ENCODE results near the gene ALDH3B1. TPM values are rescaled to one million over a fixed set of nuclear protein-coding genes. Genes with fewer than 3 reads are reported as not detected.
A peak's percentile ranks its signal among the peaks of the same experiment; 100 is the strongest.

The ALDH3B1 gene
- total and polyA plus RNA-seq, 7 donors, result 0.83 to 3.3 (median 1.8) TPM

DNA sequence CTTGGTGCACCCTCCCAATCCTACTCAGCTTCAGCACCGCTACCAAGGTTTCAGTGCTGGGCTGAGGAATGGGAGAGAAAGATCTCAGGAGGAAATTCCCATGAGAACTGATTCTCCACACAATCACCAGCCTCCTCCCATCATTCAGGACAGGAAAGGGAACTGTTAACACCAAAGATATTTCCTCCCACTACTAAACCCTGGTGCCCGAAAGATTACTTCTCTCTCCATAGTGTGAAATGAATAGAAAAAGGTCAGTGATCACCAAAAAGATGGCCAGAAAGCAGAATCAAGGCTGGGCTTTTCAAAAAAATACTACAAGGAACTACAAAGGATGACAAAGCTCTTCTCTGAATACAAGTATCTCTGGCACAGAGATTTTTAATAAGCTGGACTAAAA is 54.8 kb downstream of the ALDH3B1 start:
- 78 to 91% (median 88%) methylated on average over 2 of the region's 2 CpGs for WGBS, 3 donors
- intact Hi-C loops (cut with DNase I), result no loop called here
- TF ChIP-seq, protein P1, sequence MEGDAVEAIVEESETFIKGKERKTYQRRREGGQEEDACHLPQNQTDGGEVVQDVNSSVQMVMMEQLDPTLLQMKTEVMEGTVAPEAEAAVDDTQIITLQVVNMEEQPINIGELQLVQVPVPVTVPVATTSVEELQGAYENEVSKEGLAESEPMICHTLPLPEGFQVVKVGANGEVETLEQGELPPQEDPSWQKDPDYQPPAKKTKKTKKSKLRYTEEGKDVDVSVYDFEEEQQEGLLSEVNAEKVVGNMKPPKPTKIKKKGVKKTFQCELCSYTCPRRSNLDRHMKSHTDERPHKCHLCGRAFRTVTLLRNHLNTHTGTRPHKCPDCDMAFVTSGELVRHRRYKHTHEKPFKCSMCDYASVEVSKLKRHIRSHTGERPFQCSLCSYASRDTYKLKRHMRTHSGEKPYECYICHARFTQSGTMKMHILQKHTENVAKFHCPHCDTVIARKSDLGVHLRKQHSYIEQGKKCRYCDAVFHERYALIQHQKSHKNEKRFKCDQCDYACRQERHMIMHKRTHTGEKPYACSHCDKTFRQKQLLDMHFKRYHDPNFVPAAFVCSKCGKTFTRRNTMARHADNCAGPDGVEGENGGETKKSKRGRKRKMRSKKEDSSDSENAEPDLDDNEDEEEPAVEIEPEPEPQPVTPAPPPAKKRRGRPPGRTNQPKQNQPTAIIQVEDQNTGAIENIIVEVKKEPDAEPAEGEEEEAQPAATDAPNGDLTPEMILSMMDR (IDR thresholded peaks at IDR 0.05), result no peak
- H3K4me3 ChIP-seq, result no peak overlapping the region
- DNase-seq (no peak), ATAC-seq (no peak)
- H3K27ac ChIP-seq, result no peak overlapping the region
- H3K4me1 ChIP-seq, result no peaks in the 10 kb centered on the region
- peaks cover 8 to 99% of the 10 kb centered on the region in 2 donors for H3K36me3 ChIP-seq (ENCODE audit: insufficient read depth in 1 of 2, low read depth in 1 of 2)
- no peaks in the 10 kb centered on the region for H3K9me3 ChIP-seq
- no peaks in the 10 kb centered on the region for H3K27me3 ChIP-seq (ENCODE audit: insufficient read depth in 3 of 3, low read length in 2 of 3)

DNA sequence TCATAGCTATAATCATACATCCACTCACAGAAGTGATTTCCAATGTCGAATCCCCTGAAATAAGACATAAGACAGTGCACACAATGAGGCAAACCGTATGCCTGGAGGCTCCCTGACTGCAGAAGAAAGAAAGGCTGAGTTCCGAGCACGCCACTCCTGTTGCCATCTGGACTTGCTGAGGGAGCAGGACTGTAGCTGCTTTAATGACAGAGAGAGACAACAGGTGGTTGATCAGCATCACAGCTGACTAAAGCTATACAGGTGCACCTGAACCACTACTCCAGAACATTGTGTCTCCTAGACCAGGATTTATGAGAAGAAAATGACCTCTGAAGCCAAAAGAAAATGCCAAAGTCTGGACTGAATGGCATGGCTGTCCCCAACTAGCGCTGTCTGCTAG is 55.7 kb downstream of the ALDH3B1 start:
- 90 to 94% (median 92%) methylated on average over 5 of the region's 5 CpGs for WGBS, 3 donors
- TF ChIP-seq, protein P1 (IDR thresholded peaks at IDR 0.05), result no peak
- Histone ChIP-seq H3K36me3 (ENCODE audit: insufficient read depth in 1 of 2, low read depth in 1 of 2) (peaks cover 12 to 99% of the 10 kb centered on the region in 2 donors), H3K4me3 (no peak overlapping the region), H3K27me3 (ENCODE audit: insufficient read depth in 3 of 3, low read length in 2 of 3) (no peaks in the 10 kb centered on the region), H3K27ac (no peak overlapping the region), H3K4me1 (no peaks in the 10 kb centered on the region), H3K9me3 (no peaks in the 10 kb centered on the region)
- ATAC-seq (no peak), DNase-seq (no peak)
- intact Hi-C loops (cut with DNase I), result no loop called here

DNA sequence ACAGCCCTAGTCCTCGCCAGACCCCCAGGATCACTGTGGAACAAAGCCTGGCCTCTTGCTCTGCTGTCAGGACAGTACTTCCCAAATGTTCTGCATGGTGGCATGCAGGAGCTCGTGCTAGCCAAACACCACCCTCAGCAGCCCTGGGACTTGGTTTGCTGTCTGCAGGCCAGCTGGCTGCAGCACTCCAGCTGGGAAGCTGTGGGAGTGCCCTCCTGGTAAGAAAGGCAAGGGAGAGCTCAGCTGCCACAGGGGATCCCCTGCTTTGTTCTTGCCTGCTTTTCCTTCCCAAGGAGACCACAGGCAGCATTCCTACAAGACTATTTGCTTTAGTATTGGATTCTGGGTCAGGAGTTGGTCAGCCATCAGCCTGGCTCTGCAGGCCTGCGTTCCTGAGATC is 56.6 kb downstream of the ALDH3B1 start:
- H3K4me3 ChIP-seq, result no peak overlapping the region
- no peak overlapping the region for H3K27ac ChIP-seq
- no peaks in the 10 kb centered on the region for H3K27me3 ChIP-seq (ENCODE audit: insufficient read depth in 3 of 3, low read length in 2 of 3)
- H3K9me3 ChIP-seq, result no peaks in the 10 kb centered on the region
- TF ChIP-seq, protein P1 (IDR thresholded peaks at IDR 0.05), result no peak
- DNase-seq (no peak), ATAC-seq (peak in 3 of 4 donors; percentile 49 to 54 (median 50))
- H3K4me1 ChIP-seq, result no peaks in the 10 kb centered on the region
- WGBS, 3 donors, result 57 to 61% (median 60%) methylated on average over 3 of the region's 3 CpGs
- intact Hi-C loops (cut with DNase I), result no loop called here
- peaks cover 11 to 99% of the 10 kb centered on the region in 2 donors for H3K36me3 ChIP-seq (ENCODE audit: insufficient read depth in 1 of 2, low read depth in 1 of 2)

DNA sequence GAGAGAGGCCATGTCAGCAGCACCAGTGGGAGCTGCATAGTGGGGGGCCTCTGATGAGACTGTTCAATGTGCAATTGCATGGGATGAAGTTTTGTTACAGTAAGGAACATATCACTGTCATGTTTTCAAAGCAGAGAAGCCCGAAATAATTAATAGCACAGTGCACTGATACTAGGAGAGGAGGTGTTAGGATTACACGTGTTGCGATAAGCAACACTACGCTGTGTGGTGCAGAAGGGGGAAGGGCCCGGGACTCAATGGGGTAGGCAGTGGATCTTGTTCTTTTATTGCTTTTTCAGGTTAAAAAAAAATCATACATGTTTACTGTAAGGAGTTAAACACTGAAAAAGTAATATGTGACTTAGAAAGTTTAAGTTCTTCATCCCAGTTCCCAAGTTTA is 57.9 kb downstream of the ALDH3B1 start:
- Histone ChIP-seq H3K4me3 (no peak overlapping the region), H3K9me3 (no peaks in the 10 kb centered on the region), H3K27ac (no peak overlapping the region), H3K4me1 (no peaks in the 10 kb centered on the region), H3K36me3 (ENCODE audit: insufficient read depth in 1 of 2, low read depth in 1 of 2) (peaks cover 9 to 99% of the 10 kb centered on the region in 2 donors), H3K27me3 (ENCODE audit: insufficient read depth in 3 of 3, low read length in 2 of 3) (no peaks in the 10 kb centered on the region)
- no peak for ATAC-seq
- intact Hi-C loops (cut with DNase I), result no loop called here
- WGBS, 3 donors, result 94 to 97% (median 94%) methylated on average over 5 of the region's 5 CpGs
- DNase-seq, result no peak
- TF ChIP-seq, protein P1 (IDR thresholded peaks at IDR 0.05), result no peak
